Astrocyte (in vitro differentiated cells and primary cell): Measurements from ENCODE around the gene HSD17B12. TPM values are rescaled to one million over a fixed set of nuclear protein-coding genes. Genes with fewer than 3 reads are reported as not detected.

Experiments used
- DNase-seq: peaks from one replicate; pipeline ENCODE4 v3.0.0-alpha.2; 2010; ENCODE audit warnings: low read depth
- FAIRE-seq: peaks from 2 replicates; lab custom pipeline; 2011; peaks lifted over from hg19 to GRCh38; lab: Jason Lieb, UNC
- H2AFZ ChIP-seq: 2 replicates; pipeline ENCODE4 v1.6.0; 2012; ENCODE audit warnings: low read depth, low read length, inconsistent platforms
- H3K27ac ChIP-seq: 2 replicates; pipeline ENCODE4 v1.5.1; 2011; ENCODE audit warnings: low read depth, low read length, inconsistent platforms
- H3K27me3 ChIP-seq: 2 replicates; pipeline ENCODE4 v1.6.0; 2011; ENCODE audit warnings: low read length, inconsistent platforms; ENCODE audit not compliant: insufficient read depth
- H3K36me3 ChIP-seq: 2 replicates; pipeline ENCODE4 v1.5.1; 2011; ENCODE audit warnings: low read length, inconsistent platforms; ENCODE audit not compliant: insufficient read depth
- H3K4me1 ChIP-seq: 2 replicates; pipeline ENCODE4 v1.5.1; 2011; ENCODE audit warnings: low read length, inconsistent platforms; ENCODE audit not compliant: insufficient read depth
- H3K4me2 ChIP-seq: 2 replicates; pipeline ENCODE4 v1.6.0; 2012; ENCODE audit warnings: low read length, inconsistent platforms
- H3K4me3 ChIP-seq: 2 replicates; pipeline ENCODE4 v1.5.1; 2011; ENCODE audit warnings: low read depth, mild to moderate bottlenecking, low read length, inconsistent platforms; ENCODE audit not compliant: insufficient read depth
- H3K79me2 ChIP-seq: 2 replicates; pipeline ENCODE4 v1.6.0; 2012; ENCODE audit warnings: mild to moderate bottlenecking, low read length, inconsistent platforms; ENCODE audit not compliant: insufficient read depth
- H3K9ac ChIP-seq: 2 replicates; pipeline ENCODE4 v1.6.0; 2012; ENCODE audit warnings: mild to moderate bottlenecking, low read length, inconsistent platforms
- H3K9me3 ChIP-seq: 2 replicates; pipeline ENCODE4 v1.5.1; 2012; ENCODE audit warnings: low read depth, mild to moderate bottlenecking, low read length, inconsistent platforms; ENCODE audit not compliant: insufficient read depth
- H4K20me1 ChIP-seq: 2 replicates; pipeline ENCODE4 v1.6.0; 2012; ENCODE audit warnings: low read length, inconsistent platforms; ENCODE audit not compliant: insufficient read depth
- H3K27ac Mint-ChIP-seq: one replicate; pipeline ENCODE4 v1.8.0; 2021; ENCODE audit warnings: mild to moderate bottlenecking, mixed read lengths; ENCODE audit not compliant: unreplicated experiment
- H3K27me3 Mint-ChIP-seq: one replicate; pipeline ENCODE4 v1.8.0; 2021; ENCODE audit warnings: low read depth, mixed read lengths; ENCODE audit not compliant: unreplicated experiment
- H3K36me3 Mint-ChIP-seq: one replicate; pipeline ENCODE4 v1.8.0; 2021; ENCODE audit warnings: low read depth, mixed read lengths; ENCODE audit not compliant: unreplicated experiment
- H3K4me1 Mint-ChIP-seq: one replicate; pipeline ENCODE4 v1.8.0; 2021; ENCODE audit warnings: low read depth, mixed read lengths; ENCODE audit not compliant: unreplicated experiment
- H3K4me3 Mint-ChIP-seq: one replicate; pipeline ENCODE4 v1.8.0; 2021; ENCODE audit warnings: mild to moderate bottlenecking, moderate library complexity, mixed read lengths; ENCODE audit not compliant: unreplicated experiment
- H3K9me3 Mint-ChIP-seq: one replicate; pipeline ENCODE4 v1.8.0; 2021; ENCODE audit warnings: mild to moderate bottlenecking, mixed read lengths; ENCODE audit not compliant: unreplicated experiment
- EZH2 ChIP-seq: IDR thresholded peaks from 2 replicates; pipeline ENCODE4 v1.6.1; 2012; ENCODE audit warnings: mild to moderate bottlenecking, low read length, inconsistent platforms; ENCODE audit not compliant: insufficient read depth
- total RNA-seq: library from RNA; stranded (reverse); gene quantifications from 2 replicates; pipeline ENCODE4 v1.2.1, GENCODE V29; 2021
- TF ChIP-seq, protein P1 (sequence below): IDR thresholded peaks from 2 replicates; pipeline ENCODE4 v1.5.1; 2011; ENCODE audit warnings: low read depth, mild to moderate bottlenecking, inconsistent platforms, low read length, moderate library complexity; ENCODE audit not compliant: insufficient read depth

HSD17B12 gene
- total RNA-seq, 1 donor from 2014 or later: 132 TPM

DNA sequence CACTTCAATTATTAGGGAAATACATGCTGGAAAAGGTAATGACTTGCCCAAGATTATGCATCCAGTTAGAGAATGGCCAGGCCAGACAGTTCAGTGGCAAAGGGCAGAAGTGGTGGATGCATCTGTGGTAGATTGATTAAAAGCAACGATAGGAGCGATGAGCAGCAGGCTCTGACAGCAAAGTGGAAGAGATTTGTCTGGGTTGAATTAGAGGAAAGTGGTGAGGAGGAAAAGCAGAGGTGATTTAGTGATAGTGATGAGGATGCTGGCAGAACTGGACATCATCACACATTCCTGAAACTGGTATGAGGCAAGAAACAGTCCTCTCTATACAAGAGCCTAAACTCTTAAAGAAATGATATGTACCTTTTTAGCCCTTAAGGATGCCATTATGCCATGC, 12.5 kb downstream of the HSD17B12 start:
- DNase-seq (no peak), FAIRE-seq (no peak)
- peaks cover 70% of the 10 kb centered on the region for H4K20me1 ChIP-seq
- no peak overlapping the region for H3K4me3 ChIP-seq
- no peak overlapping the region for H3K9ac ChIP-seq
- no peak overlapping the region for H3K27ac ChIP-seq
- H2AFZ ChIP-seq: no peak overlapping the region
- Mint-ChIP-seq H3K27ac (no peak overlapping the region), H3K4me1 (peaks cover 2% of the 10 kb centered on the region), H3K36me3 (peaks cover 3% of the 10 kb centered on the region), H3K9me3 (no peaks in the 10 kb centered on the region), H3K27me3 (no peaks in the 10 kb centered on the region), H3K4me3 (no peak overlapping the region)
- no peaks in the 10 kb centered on the region for H3K27me3 ChIP-seq
- no peaks in the 10 kb centered on the region for H3K4me1 ChIP-seq
- no peaks in the 10 kb centered on the region for H3K36me3 ChIP-seq
- peaks cover 76% of the 10 kb centered on the region for H3K79me2 ChIP-seq
- TF ChIP-seq, protein P1, sequence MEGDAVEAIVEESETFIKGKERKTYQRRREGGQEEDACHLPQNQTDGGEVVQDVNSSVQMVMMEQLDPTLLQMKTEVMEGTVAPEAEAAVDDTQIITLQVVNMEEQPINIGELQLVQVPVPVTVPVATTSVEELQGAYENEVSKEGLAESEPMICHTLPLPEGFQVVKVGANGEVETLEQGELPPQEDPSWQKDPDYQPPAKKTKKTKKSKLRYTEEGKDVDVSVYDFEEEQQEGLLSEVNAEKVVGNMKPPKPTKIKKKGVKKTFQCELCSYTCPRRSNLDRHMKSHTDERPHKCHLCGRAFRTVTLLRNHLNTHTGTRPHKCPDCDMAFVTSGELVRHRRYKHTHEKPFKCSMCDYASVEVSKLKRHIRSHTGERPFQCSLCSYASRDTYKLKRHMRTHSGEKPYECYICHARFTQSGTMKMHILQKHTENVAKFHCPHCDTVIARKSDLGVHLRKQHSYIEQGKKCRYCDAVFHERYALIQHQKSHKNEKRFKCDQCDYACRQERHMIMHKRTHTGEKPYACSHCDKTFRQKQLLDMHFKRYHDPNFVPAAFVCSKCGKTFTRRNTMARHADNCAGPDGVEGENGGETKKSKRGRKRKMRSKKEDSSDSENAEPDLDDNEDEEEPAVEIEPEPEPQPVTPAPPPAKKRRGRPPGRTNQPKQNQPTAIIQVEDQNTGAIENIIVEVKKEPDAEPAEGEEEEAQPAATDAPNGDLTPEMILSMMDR: no peak
- no peak for TF ChIP-seq EZH2
- no peak overlapping the region for H3K4me2 ChIP-seq
- no peaks in the 10 kb centered on the region for H3K9me3 ChIP-seq

DNA sequence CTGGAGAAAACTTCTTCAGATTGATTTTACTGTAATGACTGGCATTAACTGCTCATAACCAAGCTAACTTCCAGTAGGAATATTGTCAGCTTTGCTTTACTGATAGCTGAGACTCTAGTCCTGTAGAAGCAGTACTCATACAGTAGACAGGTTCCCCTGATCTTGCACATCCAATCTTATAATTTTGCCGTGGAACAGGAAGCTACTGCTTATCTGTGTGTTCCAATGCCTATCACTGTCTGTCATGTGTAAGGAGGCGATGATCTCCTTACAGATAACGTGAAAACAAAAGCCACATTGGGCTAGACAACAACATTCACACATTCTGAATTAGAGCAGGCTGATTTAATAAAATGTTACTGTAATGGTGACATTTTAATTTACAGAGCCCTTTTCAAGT, 13.2 kb downstream of the HSD17B12 start:
- Histone ChIP-seq H3K27ac (no peak overlapping the region), H4K20me1 (peaks cover 68% of the 10 kb centered on the region), H3K79me2 (peaks cover 76% of the 10 kb centered on the region), H2AFZ (no peak overlapping the region), H3K36me3 (no peaks in the 10 kb centered on the region), H3K4me2 (no peak overlapping the region), H3K9me3 (no peaks in the 10 kb centered on the region), H3K4me3 (no peak overlapping the region), H3K4me1 (no peaks in the 10 kb centered on the region), H3K9ac (no peak overlapping the region), H3K27me3 (no peaks in the 10 kb centered on the region)
- no peak overlapping the region for H3K27ac Mint-ChIP-seq
- TF ChIP-seq, protein P1: no peak
- TF ChIP-seq EZH2: no peak
- H3K4me3 Mint-ChIP-seq: no peak overlapping the region
- no peaks in the 10 kb centered on the region for H3K27me3 Mint-ChIP-seq
- no peak for FAIRE-seq
- H3K4me1 Mint-ChIP-seq: peaks cover 2% of the 10 kb centered on the region
- H3K36me3 Mint-ChIP-seq: peaks cover 3% of the 10 kb centered on the region
- DNase-seq: no peak
- no peaks in the 10 kb centered on the region for H3K9me3 Mint-ChIP-seq

DNA sequence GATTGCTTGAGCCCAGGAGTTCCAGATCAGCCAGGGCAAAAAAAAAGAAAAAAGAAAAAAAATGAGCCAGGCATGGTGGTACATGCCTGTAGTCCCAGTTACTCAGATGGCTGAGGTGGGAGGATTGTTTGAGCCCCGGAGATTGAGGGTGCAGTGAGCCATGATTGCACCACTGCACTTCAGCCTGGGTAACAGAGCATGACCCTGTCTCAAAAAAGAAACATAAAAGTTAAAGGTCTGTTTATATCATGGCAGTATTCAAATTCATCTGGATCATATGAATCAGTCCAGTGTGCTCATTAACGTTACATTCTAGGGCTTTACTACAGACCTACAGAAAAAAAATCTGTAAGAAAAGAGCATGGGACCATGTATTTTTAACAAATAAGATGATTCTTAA, 13.9 kb downstream of the HSD17B12 start:
- no peak overlapping the region for H3K9ac ChIP-seq
- DNase-seq: no peak
- no peak overlapping the region for H3K4me2 ChIP-seq
- H3K4me3 Mint-ChIP-seq: no peak overlapping the region
- H3K9me3 ChIP-seq: no peaks in the 10 kb centered on the region
- H3K79me2 ChIP-seq: peaks cover 75% of the 10 kb centered on the region
- H3K27me3 Mint-ChIP-seq: no peaks in the 10 kb centered on the region
- H3K27ac Mint-ChIP-seq: no peak overlapping the region
- H3K27me3 ChIP-seq: no peaks in the 10 kb centered on the region
- TF ChIP-seq EZH2: no peak
- TF ChIP-seq, protein P1: no peak
- H2AFZ ChIP-seq: no peak overlapping the region
- H3K9me3 Mint-ChIP-seq: no peaks in the 10 kb centered on the region
- peaks cover 3% of the 10 kb centered on the region for H3K36me3 Mint-ChIP-seq
- H3K4me1 ChIP-seq: no peaks in the 10 kb centered on the region
- peaks cover 2% of the 10 kb centered on the region for H3K4me1 Mint-ChIP-seq
- H3K27ac ChIP-seq: no peak overlapping the region
- H3K4me3 ChIP-seq: no peak overlapping the region
- peaks cover 68% of the 10 kb centered on the region for H4K20me1 ChIP-seq
- no peaks in the 10 kb centered on the region for H3K36me3 ChIP-seq
- FAIRE-seq: no peak
